OCI-LY1 (cell line): ENCODE data around the gene KCTD16.

ENCODE experiments used
- H2AFZ ChIP-seq: fragments of 200-600 bp; sonication (generic), shearing (Covaris generic); 2 replicates; pipeline ENCODE4 v1.6.0; 2014; ENCODE audit warnings: antibody characterized with exemption, mild to moderate bottlenecking, low read length
- H3F3A ChIP-seq: fragments of 200-600 bp; sonication (generic), shearing (Covaris generic); 2 replicates; pipeline ENCODE4 v1.6.0; 2014; ENCODE audit warnings: mild to moderate bottlenecking, antibody characterized with exemption, low read length, moderate library complexity; ENCODE audit not compliant: insufficient read depth
- H3K27ac ChIP-seq: fragments of 200-600 bp; sonication (generic); 2 replicates; pipeline ENCODE4 v1.5.1; 2014; ENCODE audit warnings: low read length, mixed run types, mild to moderate bottlenecking, low read depth; ENCODE audit not compliant: poor library complexity, severe bottlenecking
- H3K27me3 ChIP-seq: fragments of 200-600 bp; sonication (generic); 2 replicates; pipeline ENCODE4 v1.6.0; 2014; ENCODE audit warnings: antibody characterized with exemption, mild to moderate bottlenecking, low read length, moderate library complexity; ENCODE audit not compliant: insufficient read depth
- H3K36me3 ChIP-seq: fragments of 200-600 bp; sonication (generic); 2 replicates; pipeline ENCODE4 v1.6.1; 2014; ENCODE audit warnings: mild to moderate bottlenecking, antibody characterized with exemption, low read length, moderate library complexity, mixed read lengths; ENCODE audit not compliant: insufficient read depth
- H3K4me1 ChIP-seq: fragments of 200-600 bp; sonication (generic); 2 replicates; pipeline ENCODE4 v1.5.1; 2014; ENCODE audit warnings: mild to moderate bottlenecking, low read length, moderate library complexity; ENCODE audit not compliant: insufficient read depth, severe bottlenecking
- H3K4me2 ChIP-seq: fragments of 200-600 bp; sonication (generic), shearing (Covaris generic); 2 replicates; pipeline ENCODE4 v1.6.1; 2014; ENCODE audit warnings: low read length
- H3K4me3 ChIP-seq: fragments of 200-600 bp; sonication (generic); 2 replicates; pipeline ENCODE4 v1.5.1; 2014; ENCODE audit warnings: low read length, low read depth, mild to moderate bottlenecking, mixed read lengths; ENCODE audit not compliant: poor library complexity, severe bottlenecking
- H3K79me2 ChIP-seq: fragments of 200-600 bp; shearing (Covaris generic); 2 replicates; pipeline ENCODE4 v1.6.1; 2016; ENCODE audit warnings: mixed run types, low read length, mixed read lengths; ENCODE audit not compliant: insufficient read depth
- H3K9ac ChIP-seq: fragments of 200-600 bp; sonication (generic), shearing (Covaris generic); 2 replicates; pipeline ENCODE4 v1.6.1; 2014; ENCODE audit warnings: mild to moderate bottlenecking, low read length, mixed read lengths
- H3K9me2 ChIP-seq: fragments of 200-600 bp; sonication (generic), shearing (Covaris generic); 2 replicates; pipeline ENCODE4 v1.6.1; 2014; ENCODE audit warnings: low read depth, mild to moderate bottlenecking, low read length, mixed read lengths
- H3K9me3 ChIP-seq: fragments of 200-600 bp; shearing (Covaris generic); 2 replicates; pipeline ENCODE4 v1.6.1; 2014; ENCODE audit warnings: low read length, mixed read lengths
- H4K20me1 ChIP-seq: fragments of 200-600 bp; sonication (generic), shearing (Covaris generic); 2 replicates; pipeline ENCODE4 v1.6.0; 2016; ENCODE audit warnings: mild to moderate bottlenecking, low read length; ENCODE audit not compliant: insufficient read depth
- CTCF ChIP-seq: fragments of 200-600 bp; sonication (generic), shearing (Covaris generic); IDR thresholded peaks from 2 replicates; pipeline ENCODE4 v1.5.1; 2017; ENCODE audit warnings: mild to moderate bottlenecking, antibody characterized with exemption, low read length, moderate library complexity, mixed read lengths
- EZH2 ChIP-seq: fragments of 200-600 bp; sonication (generic), shearing (Covaris generic); IDR thresholded peaks from 2 replicates; pipeline ENCODE4 v1.8.0; 2017; ENCODE audit warnings: borderline replicate concordance, mixed run types, mild to moderate bottlenecking, antibody characterized with exemption, low read length, moderate library complexity, mixed read lengths

The KCTD16 gene

GRCh38 chr5:144179226-144179625 lies 8.6 kb downstream of the KCTD16 start:
- Histone ChIP-seq H3K9me3 (no peaks in the 10 kb centered on the region), H3K4me1 (no peaks in the 10 kb centered on the region), H3K79me2 (no peaks in the 10 kb centered on the region), H4K20me1 (no peaks in the 10 kb centered on the region), H3K27ac (no peak overlapping the region), H3F3A (no peaks in the 10 kb centered on the region), H3K36me3 (no peaks in the 10 kb centered on the region), H3K4me3 (no peak overlapping the region), H3K4me2 (no peak overlapping the region), H3K9me2 (no peaks in the 10 kb centered on the region), H2AFZ (no peak overlapping the region), H3K27me3 (no peaks in the 10 kb centered on the region), H3K9ac (no peak overlapping the region)
- TF ChIP-seq EZH2 (no peak), CTCF (no peak)

GRCh38 chr5:144183254-144183889 lies 12.7 kb downstream of the KCTD16 start:
- no peak overlapping the region for H2AFZ ChIP-seq
- TF ChIP-seq EZH2 (no peak), CTCF (peak; percentile 67)

GRCh38 chr5:144187699-144188294 lies 17.1 kb downstream of the KCTD16 start:
- H3K9ac ChIP-seq, result peak overlapping the region; percentile 36
- no peaks in the 10 kb centered on the region for H3K79me2 ChIP-seq
- H3K9me3 ChIP-seq, result no peaks in the 10 kb centered on the region
- no peaks in the 10 kb centered on the region for H3K27me3 ChIP-seq
- peaks cover 74% of the 10 kb centered on the region for H3K4me1 ChIP-seq
- no peaks in the 10 kb centered on the region for H3K9me2 ChIP-seq
- H3K4me3 ChIP-seq, result peak overlapping the region; percentile 14
- 0 out of 2 replicates have a peak, but pooled peaks cover 4% of the 10 kb centered on the region for H3F3A ChIP-seq
- H2AFZ ChIP-seq, result no peak overlapping the region; the same call in 1 of the 2 replicates
- TF ChIP-seq EZH2 (no peak), CTCF (no peak)
- H3K36me3 ChIP-seq, result no peaks in the 10 kb centered on the region
- H3K4me2 ChIP-seq, result peak overlapping the region; percentile 46; the same call in 1 of the 2 replicates
- H4K20me1 ChIP-seq, result no peaks in the 10 kb centered on the region
- H3K27ac ChIP-seq, result peak overlapping the region; percentile 95

More at GRCh38 chr5:144183254-144183889, 12.7 kb downstream of the KCTD16 start:
- H3K36me3 ChIP-seq, result no peaks in the 10 kb centered on the region
- H3K4me2 ChIP-seq, result no peak overlapping the region
- H3K9ac ChIP-seq, result no peak overlapping the region
- H3K9me3 ChIP-seq, result no peaks in the 10 kb centered on the region
- H3K9me2 ChIP-seq, result no peaks in the 10 kb centered on the region
- H3K27me3 ChIP-seq, result no peaks in the 10 kb centered on the region
- H4K20me1 ChIP-seq, result no peaks in the 10 kb centered on the region
- H3F3A ChIP-seq, result 0 out of 2 replicates have a peak, but pooled peaks cover 4% of the 10 kb centered on the region
- no peaks in the 10 kb centered on the region for H3K79me2 ChIP-seq
- no peak overlapping the region for H3K4me3 ChIP-seq
- no peak overlapping the region for H3K27ac ChIP-seq
- peaks cover 34% of the 10 kb centered on the region for H3K4me1 ChIP-seq
